Activated effector memory CD4-positive, alpha-beta T cell treated with anti-CD3 and anti-CD28 coated beads, Interleukin-2, amount 50 U/mL, for 16 hours (primary cell): ENCODE measurements around the gene NCBP2.

Source experiments
- DNase-seq: peaks from one replicate; pipeline ENCODE4 v3.0.0-alpha.2; 2020

The NCBP2 gene

GRCh38 chr3:196936288-196936687 lies 6.0 kb downstream of the NCBP2 start:
- DNase-seq, result no peak

GRCh38 chr3:196932600-196932999 lies 9.7 kb downstream of the NCBP2 start:
- no peak for DNase-seq

- DNase-seq, result no peak
Measured at GRCh38 chr3:196931828-196932587, 10.3 kb downstream of the NCBP2 start.

GRCh38 chr3:196931157-196931556 lies 11.2 kb downstream of the NCBP2 start:
- no peak for DNase-seq

- DNase-seq, result no peak
Measured at GRCh38 chr3:196927571-196928453, 14.5 kb downstream of the NCBP2 start.

GRCh38 chr3:196920733-196921132 lies 21.6 kb downstream of the NCBP2 start:
- DNase-seq, result no peak

- DNase-seq, result no peak
Measured at GRCh38 chr3:196918968-196919367, 23.4 kb downstream of the NCBP2 start.

- DNase-seq, result no peak
Measured at GRCh38 chr3:196916995-196917394, 25.3 kb downstream of the NCBP2 start.

GRCh38 chr3:196916221-196916620 lies 26.1 kb downstream of the NCBP2 start:
- no peak for DNase-seq

GRCh38 chr3:196915375-196915774 lies 27.0 kb downstream of the NCBP2 start:
- no peak for DNase-seq

GRCh38 chr3:196914866-196915265 lies 27.5 kb downstream of the NCBP2 start:
- no peak for DNase-seq

GRCh38 chr3:196903740-196904139 lies 38.6 kb downstream of the NCBP2 start:
- DNase-seq, result no peak

GRCh38 chr3:196902296-196902695 lies 40.0 kb downstream of the NCBP2 start:
- DNase-seq, result no peak

- no peak for DNase-seq
Measured at GRCh38 chr3:196901768-196902167, 40.6 kb downstream of the NCBP2 start.

- no peak for DNase-seq
Measured at GRCh38 chr3:196896229-196896628, 46.1 kb downstream of the NCBP2 start.

GRCh38 chr3:196894557-196895295 lies 47.6 kb downstream of the NCBP2 start:
- DNase-seq, result no peak

- DNase-seq, result no peak
Measured at GRCh38 chr3:196889844-196890708, 52.3 kb downstream of the NCBP2 start.

- DNase-seq, result no peak
Measured at GRCh38 chr3:196886144-196886543, 56.2 kb downstream of the NCBP2 start.
